GM12878 (cell line): Measurements from ENCODE around the gene OR2V1.

Experiments used
- BMI1 ChIP-seq: fragments of 450-650 bp; IDR thresholded peaks from 2 replicates; pipeline ENCODE4 v1.6.1; 2016; ENCODE audit warnings: mild to moderate bottlenecking, moderate library complexity, borderline replicate concordance
- EGR1 ChIP-seq, 2 experiments: IDR thresholded peaks; 1 replicate in 1 of 2; 2 replicates in 1 of 2; pipeline ENCODE4 v1.6.1; 2011 to 2012; ENCODE audit warnings: low read depth in 2 of 2, low read length in 2 of 2, borderline replicate concordance in 1 of 2, mild to moderate bottlenecking in 1 of 2, moderate library complexity in 1 of 2
- JUND ChIP-seq: IDR thresholded peaks from 2 replicates; pipeline ENCODE4 v1.6.1; 2012; ENCODE audit warnings: low read depth, mild to moderate bottlenecking, low read length, improper control_type of control experiment, moderate library complexity
- KDM1A ChIP-seq: fragments of 200-600 bp; sonication (generic); IDR thresholded peaks from 2 replicates; pipeline ENCODE4 v1.6.1; 2016; ENCODE audit warnings: borderline replicate concordance
- MTA2 ChIP-seq: fragments of 450-650 bp; IDR thresholded peaks from 2 replicates; pipeline ENCODE4 v1.6.1; 2016; ENCODE audit warnings: low read depth, mild to moderate bottlenecking, moderate library complexity
- RCOR1 ChIP-seq: conservative IDR thresholded peaks from 2 replicates; pipeline ENCODE4 v1.6.1; 2012; ENCODE audit warnings: low read depth, low read length, improper control_type of control experiment
- SMC3 ChIP-seq: IDR thresholded peaks from 2 replicates; pipeline ENCODE4 v1.6.1; 2011; ENCODE audit warnings: low read length, improper control_type of control experiment, borderline replicate concordance
- ZZZ3 ChIP-seq: IDR thresholded peaks from 2 replicates; pipeline ENCODE4 v1.6.1; 2011; ENCODE audit warnings: low read depth; ENCODE audit not compliant: control insufficient read depth, insufficient read length
- TF ChIP-seq, protein P1 (sequence below), 3 experiments: IDR thresholded peaks in 2 of 3; conservative IDR thresholded peaks in 1 of 3; 2 replicates each; pipeline ENCODE4 v1.5.1; 2011; ENCODE audit warnings: low read depth in 3 of 3, low read length in 3 of 3, mild to moderate bottlenecking in 3 of 3, control low read depth in 2 of 3, moderate library complexity in 2 of 3, inconsistent platforms in 1 of 3, mixed read lengths in 1 of 3; ENCODE audit not compliant: control insufficient read depth in 2 of 3, insufficient read depth in 1 of 3; ENCODE audit errors: extremely low read depth in 1 of 3
- TF ChIP-seq, protein P2 (sequence below): IDR thresholded peaks from 2 replicates; pipeline ENCODE4 v1.6.1; 2012; ENCODE audit warnings: low read depth, low read length, improper control_type of control experiment

DNA sequence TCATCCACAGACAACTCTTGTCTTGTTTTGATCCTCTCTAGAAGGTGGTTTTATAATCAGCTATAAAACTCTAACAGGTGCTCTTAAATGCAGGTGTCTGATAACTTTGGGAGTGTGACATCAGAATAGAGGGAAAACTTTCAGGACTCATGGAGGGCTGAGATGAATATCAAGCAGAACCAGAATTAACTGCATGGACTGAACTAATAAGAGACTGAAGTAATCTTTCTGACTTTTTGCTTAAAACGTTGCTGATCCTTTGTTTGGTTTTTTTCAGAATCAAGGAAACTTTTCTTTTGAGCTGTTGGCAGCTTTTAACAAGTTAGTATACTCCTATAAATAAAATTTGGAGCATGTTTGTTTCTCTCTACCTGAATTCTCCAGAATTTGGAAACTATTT is 14.2 kb upstream of the OR2V1 start:
- TF ChIP-seq, protein P1, sequence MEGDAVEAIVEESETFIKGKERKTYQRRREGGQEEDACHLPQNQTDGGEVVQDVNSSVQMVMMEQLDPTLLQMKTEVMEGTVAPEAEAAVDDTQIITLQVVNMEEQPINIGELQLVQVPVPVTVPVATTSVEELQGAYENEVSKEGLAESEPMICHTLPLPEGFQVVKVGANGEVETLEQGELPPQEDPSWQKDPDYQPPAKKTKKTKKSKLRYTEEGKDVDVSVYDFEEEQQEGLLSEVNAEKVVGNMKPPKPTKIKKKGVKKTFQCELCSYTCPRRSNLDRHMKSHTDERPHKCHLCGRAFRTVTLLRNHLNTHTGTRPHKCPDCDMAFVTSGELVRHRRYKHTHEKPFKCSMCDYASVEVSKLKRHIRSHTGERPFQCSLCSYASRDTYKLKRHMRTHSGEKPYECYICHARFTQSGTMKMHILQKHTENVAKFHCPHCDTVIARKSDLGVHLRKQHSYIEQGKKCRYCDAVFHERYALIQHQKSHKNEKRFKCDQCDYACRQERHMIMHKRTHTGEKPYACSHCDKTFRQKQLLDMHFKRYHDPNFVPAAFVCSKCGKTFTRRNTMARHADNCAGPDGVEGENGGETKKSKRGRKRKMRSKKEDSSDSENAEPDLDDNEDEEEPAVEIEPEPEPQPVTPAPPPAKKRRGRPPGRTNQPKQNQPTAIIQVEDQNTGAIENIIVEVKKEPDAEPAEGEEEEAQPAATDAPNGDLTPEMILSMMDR (IDR thresholded peaks at IDR 0.05 in 2 of 3, conservative IDR thresholded peaks at IDR 0.05 in 1 of 3; ENCODE audit: control insufficient read depth in 2 of 3, extremely low read depth in 1 of 3, insufficient read depth in 1 of 3, low read depth in 3 of 3, low read length in 3 of 3) = no peak
- TF ChIP-seq MTA2 (no peak), RCOR1 (no peak), ZZZ3 (no peak), BMI1 (no peak), EGR1 (IDR thresholded peaks at IDR 0.05; ENCODE audit: borderline replicate concordance in 1 of 2, low read depth in 2 of 2, low read length in 2 of 2) (no peak), KDM1A (no peak), SMC3 (no peak), JUND (no peak)
- TF ChIP-seq, protein P2, sequence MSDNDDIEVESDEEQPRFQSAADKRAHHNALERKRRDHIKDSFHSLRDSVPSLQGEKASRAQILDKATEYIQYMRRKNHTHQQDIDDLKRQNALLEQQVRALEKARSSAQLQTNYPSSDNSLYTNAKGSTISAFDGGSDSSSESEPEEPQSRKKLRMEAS = no peak
